OCI-LY3 (cell line): ENCODE results near the gene CDH5.

Experiments used
- EZH2phosphoT487 ChIP-seq: fragments of 200-600 bp; shearing (Covaris generic); IDR thresholded peaks from 2 replicates; pipeline ENCODE4 v1.6.1; 2018; ENCODE audit warnings: antibody characterized with exemption, mixed run types, low read depth
- TF ChIP-seq, protein P1 (sequence below): fragments of 200-600, 300-600 bp; sonication (generic); IDR thresholded peaks from 2 replicates; pipeline ENCODE4 v1.5.1; 2014; ENCODE audit warnings: antibody characterized with exemption, low read length, low read depth

DNA sequence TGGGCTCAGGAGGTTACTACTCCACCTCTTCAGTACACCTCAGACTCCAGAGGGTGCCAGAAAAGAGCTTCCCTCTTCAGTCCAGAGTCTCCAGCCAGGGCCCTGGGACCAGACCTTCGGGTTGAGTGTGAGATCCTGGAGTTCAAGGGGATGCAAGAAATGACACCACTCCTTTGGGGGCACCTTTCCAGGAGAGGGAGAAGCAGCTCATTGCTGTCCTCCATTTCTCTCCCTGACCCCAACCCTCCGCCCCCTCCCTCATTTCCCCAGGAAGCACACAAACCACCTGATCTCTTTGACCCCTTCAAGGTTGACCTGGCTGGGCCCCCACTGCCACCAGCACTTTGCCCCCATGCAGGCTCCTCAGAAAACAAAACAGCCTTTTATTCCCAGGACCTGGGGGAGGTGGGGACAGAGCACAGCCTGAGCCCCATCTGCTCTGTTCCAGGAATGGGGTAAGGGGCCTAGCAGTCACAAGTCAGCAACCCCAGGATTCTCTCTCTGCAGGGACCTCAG, 21.4 kb downstream of the CDH5 start:
- TF ChIP-seq, protein P1, sequence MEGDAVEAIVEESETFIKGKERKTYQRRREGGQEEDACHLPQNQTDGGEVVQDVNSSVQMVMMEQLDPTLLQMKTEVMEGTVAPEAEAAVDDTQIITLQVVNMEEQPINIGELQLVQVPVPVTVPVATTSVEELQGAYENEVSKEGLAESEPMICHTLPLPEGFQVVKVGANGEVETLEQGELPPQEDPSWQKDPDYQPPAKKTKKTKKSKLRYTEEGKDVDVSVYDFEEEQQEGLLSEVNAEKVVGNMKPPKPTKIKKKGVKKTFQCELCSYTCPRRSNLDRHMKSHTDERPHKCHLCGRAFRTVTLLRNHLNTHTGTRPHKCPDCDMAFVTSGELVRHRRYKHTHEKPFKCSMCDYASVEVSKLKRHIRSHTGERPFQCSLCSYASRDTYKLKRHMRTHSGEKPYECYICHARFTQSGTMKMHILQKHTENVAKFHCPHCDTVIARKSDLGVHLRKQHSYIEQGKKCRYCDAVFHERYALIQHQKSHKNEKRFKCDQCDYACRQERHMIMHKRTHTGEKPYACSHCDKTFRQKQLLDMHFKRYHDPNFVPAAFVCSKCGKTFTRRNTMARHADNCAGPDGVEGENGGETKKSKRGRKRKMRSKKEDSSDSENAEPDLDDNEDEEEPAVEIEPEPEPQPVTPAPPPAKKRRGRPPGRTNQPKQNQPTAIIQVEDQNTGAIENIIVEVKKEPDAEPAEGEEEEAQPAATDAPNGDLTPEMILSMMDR: no peak
- no peak for TF ChIP-seq EZH2phosphoT487
